ENCODE data around the gene ZBTB7C.

The ZBTB7C gene

DNA sequence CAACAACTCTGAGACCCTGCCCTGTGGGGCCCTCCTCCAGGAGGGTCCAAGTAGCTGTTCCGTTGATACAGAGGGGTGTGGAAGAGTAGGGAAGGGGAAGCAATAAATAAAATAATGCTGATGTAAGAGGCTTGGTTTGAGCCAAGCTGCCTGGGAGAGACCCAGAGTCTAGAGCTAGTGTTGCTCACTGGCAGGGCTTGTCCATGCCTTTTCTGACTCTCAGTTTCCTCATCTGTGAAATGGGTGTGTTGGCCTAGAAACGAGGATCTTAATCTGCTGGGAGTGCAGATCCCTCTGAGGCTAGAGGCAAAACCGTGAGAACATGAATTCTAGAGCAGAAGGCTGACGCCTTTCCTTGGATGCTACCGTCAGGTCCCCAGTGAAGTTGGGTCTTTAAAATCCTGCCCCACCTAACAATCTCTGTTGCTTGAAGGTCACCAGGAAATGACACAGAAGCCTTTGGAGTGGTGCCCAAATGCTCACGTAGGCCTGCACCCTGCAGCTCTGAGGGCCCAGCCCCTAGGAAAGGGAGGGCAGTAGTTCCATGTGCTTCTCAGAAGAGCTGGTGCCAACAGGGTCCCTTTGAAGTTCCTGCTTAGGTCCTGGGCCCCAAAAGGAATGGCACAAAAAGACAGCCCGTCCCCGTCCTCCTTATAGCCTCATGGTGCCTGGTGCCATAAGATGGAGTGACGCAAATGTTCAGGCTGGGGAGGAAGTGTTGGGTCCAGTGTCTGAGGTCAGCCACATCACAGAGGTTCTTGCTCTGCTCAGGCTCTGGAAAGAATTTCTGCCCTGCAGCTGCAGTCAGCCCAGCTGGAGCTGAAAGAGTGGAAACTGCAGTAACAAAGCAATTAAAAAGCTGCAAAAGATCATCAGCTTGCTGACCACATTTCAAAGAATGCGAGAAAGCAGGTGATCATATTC lies 405.5 kb downstream of the ZBTB7C start:
- FAIRE-seq = no peak

DNA sequence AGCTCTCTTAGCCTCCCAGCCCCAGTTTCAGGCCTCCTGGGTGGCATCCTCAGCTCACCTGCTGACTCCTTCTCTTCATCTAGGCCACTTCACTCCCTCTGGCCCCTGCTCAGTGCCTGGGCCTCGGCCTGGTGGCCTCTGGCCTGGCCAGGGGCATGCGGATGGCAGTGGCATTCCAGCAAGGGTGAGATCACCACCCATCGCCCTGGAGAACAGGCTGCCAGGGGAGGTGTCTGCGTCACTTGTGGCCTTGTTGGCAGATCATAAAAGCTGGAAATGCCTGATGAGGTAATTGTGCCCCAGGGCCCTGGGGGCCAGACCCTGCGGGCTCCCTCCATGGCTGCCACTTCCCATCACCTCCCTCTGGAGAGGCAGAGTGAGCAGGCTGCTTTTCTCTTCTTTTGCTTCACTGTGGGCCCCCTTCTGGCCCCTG lies 406.2 kb downstream of the ZBTB7C start:
- no peak for FAIRE-seq

DNA sequence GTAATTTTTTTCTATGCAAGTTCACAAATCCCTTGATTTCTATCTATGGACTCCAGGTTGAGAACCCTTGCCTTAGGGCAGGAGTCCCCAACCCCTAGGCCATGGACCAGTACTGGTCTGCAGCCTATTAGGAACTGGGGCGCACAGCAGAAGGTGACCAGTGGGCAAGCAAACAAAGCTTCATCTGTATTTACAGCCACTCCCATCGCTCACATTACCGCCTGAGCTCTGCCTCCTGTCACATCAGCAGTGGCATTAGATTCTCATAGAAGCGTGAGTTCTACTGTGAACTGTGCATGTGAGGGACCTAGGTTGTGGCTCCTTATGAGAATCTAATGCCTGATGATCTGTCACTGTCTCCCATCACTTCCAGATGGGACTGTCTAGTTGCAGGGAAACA lies 408.5 kb downstream of the ZBTB7C start:
- FAIRE-seq = no peak

DNA sequence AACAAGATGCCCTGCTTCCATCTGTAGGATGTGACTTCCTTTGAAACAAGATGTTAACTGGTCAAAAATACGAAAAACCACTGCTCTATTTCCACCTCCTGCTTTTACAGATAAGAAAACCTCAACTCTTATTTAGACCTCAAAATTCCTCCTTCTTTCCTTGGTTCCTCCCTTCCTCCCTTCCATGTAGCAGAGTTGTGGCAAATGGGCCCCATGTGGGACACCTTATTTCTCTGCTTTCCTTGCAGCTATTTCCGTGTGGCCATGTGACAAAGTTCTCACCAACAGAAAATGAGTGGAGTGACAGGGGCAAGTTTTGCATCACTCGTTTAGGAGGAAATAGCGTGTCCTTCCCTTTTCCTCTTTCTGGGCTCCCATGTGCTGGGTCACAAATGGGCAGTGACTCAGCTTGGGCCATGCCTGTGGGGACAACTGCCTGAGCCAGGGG lies 409.4 kb downstream of the ZBTB7C start:
- FAIRE-seq = no peak

DNA sequence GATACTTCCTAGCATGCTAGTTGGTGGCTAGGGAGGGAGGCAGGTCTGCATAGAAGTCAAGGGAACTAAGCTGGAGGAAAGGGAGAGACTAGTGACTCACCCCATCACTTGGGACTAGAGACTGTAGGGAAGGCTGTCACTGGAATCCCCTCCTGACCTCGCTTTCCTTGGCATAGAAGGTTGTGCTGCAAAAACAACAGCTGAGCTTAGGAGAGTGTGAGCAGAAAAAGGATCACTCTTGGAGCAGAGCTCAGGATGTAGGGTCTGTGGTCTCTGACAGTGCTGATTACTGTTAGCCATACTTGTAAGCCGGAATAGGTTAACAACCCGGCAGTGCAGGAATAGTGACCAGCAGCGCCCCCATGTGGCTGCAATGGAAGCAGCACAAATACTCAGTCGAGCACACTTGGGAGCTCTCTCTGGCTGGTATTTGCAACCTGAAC lies 411.8 kb downstream of the ZBTB7C start:
- FAIRE-seq = no peak

DNA sequence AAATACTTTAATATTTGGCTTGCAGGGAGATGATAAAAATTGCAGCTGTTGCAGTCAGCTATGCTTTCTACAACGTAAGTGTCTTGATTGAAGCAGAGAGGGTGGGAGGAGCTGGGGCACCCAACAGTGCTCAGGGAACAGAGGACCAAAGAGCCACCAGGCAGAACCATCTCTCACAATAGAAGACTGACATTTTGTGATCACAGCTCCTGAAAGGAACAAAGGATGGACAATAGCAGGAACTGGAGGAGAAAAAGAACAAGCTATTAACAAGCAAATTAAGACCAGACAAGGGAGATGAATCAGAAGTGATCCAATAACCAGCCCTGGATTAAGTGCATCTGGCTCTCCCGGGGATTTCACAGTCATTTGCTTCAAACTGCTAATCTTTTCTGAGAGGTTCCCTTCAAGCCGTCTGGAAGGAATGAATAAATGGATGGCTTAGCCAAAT lies 413.1 kb downstream of the ZBTB7C start:
- FAIRE-seq = no peak

DNA sequence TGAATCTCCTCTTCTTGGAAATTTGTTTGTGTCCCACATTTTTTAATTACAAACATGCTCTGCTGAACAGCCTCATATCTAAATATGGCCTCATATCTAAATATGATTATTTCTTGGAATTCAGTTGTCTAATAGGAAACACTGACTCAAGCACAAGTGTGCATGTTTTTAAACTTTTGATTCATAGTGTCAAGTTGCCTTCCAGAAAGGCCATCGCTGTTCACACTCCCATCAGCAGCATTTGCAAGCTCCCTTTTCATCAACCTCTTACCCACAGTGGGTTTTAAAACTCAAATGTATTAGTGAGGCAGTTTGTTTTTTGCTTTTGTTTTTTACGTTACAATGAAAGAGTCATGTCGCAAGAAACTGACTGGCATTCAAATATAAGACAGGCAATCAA lies 413.5 kb downstream of the ZBTB7C start:
- no peak for FAIRE-seq

DNA sequence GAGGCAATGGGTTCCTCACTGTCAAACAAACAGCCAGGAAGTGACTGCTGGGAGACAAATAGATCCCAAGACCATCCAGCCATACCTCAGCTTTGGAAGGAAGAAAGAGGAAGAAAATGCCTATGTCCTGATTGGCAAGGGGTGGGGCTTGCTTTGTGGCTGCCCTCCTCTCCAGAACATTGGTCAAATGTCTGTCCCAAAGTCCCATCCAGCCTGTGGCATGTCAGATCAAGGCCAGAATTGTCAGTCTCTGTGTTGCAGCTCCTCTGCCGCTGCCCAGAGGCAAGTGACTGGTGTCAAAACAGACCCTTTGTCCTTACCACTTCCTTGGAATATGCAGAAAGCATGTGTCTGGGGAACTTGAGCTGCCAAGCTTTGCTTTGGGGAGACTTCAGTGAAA lies 415.8 kb downstream of the ZBTB7C start:
- no peak for FAIRE-seq

DNA sequence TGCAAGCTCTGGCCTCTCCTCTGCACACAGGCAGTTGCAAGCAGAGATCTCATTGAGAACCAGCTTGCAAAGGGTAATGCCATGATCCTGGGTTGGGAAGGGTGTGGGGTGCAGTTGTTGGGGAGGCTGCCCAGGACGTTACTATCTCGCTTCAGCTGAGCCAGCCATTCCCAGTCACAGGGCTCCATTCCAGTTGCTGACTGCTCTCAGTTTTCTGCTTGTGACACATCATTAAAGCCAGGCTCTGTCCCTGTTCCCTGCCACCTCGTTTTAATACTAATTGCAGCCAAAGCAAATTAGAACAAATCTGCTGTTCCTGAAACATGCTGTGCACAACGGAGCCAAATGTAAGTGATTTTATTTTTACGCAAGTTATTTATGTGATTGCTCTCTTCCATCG lies 416.2 kb downstream of the ZBTB7C start:
- no peak for FAIRE-seq

DNA sequence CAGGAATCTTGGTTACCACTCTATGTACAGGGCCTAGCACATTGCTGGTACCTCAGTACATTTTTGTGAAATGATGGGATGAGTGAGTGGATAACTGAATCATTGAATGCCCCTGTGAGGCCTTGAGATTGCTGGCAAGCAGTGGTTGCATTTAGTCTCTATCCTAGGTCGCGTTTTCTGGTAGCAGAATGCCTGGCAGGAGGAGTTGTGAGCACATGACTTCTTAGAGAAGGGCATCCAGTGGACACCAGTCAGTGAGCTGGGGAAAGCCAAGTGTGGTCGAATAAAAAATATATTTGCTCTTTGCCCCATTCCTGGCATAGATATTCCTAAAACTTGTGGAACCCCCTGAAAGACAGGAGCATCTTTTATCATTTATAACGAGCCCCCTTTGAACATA lies 416.9 kb downstream of the ZBTB7C start:
- no peak for FAIRE-seq

DNA sequence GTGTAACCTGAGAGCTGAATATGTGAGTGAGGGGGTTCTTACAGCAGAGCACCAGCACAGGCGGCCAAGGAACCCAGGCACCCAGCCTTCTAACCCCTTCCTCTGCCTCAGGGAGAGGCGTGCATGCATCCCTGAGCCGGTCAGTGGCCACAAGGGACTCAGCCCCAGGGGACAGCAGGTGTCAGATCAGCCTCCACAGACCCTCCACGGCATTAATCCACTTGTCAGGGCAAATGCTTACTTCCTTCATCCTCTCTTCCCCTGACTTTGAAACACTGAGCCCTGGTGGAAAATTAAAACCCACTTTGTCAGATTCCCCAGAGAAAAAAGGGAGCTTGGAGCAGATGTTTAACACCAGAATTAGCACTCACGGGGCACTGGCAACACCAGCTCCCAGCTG lies 418.2 kb downstream of the ZBTB7C start:
- no peak for FAIRE-seq

DNA sequence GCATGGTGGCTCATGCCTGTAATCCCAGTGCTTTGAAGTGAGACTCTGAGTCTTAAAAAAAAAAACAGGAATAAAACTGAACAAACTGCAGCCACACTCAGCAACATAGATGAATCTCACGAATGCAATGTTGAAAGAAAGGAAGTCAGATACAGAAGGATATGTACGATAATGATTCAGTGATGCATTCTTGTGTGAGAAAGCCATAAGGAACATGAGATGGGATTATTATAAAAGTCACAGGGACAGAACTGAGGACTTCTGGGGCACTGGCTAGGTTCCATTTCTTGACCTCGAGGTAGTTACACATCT lies 421.8 kb downstream of the ZBTB7C start:
- FAIRE-seq = no peak

DNA sequence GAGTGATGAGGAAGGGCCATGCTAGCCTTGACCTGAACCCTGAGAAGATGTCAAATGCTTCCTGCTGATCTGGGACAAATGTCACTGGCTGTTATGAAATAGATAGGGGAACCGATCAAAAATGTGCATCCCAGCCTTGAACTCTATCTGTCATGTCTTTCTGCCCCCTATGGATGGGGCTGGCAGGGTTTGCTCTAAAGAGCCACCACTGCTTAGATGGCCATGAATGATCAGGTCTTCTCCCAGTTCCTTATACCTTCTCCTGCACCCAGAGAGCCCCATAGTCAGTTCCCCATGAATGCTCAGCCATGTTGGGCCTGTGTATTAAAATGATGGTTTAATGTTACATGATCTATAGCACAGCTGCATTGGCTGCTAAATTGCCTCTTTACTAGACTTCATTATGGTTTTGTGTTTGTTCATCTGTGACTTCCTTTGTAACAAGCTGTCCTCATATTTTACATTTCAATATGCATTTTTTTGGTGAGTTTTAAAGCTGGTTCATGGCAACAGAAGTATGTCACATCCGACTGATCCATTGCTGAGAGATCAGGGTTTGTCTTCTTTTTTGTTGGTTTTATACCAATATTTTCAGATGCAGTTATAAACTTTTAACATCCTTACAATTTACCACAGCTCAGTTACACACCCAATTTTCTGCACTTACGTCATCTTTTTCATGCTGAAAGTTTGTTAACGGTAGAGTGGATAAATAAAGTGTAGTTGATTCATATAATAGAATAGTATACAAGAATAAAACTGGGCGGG lies 422.4 kb downstream of the ZBTB7C start:
- no peak for FAIRE-seq

DNA sequence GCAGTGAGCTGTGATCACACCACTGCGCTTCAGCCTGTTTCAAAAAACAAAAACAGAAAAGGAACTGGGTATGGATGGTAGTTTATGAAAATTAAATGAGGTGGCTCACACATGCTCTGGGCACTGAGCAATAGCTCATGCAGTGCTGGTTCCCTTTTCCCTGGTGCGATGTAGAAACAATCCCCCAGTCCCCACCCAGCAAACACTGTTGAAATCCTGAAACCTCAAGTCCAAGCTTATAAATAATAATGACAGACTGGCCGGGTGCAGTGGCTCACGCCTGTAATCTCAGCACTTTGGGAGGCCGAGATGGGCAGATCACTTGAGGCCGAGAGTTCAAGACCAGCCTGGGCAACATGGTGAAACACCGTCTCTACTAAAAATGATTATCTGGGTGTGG lies 423.3 kb downstream of the ZBTB7C start:
- FAIRE-seq = no peak

DNA sequence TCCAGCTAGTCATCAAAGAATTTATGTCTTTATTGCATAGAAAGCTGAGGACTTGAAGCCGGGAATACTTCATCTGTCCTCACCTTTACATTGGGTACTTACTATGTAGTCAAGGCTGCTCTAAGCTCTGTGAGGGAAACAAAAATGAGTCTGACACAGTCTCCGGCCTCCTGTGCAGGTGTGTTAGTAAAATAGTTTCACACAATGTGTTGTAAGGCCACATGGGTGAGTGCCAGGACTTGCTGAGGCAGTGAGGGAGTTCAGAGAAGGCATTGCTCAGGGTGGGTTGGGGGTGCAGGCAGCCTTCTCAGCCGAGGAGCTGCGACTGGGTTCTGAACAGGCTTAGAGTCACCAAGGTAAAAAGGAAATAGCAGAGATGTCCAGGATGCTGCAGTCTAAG lies 424.2 kb downstream of the ZBTB7C start:
- no peak for FAIRE-seq

DNA sequence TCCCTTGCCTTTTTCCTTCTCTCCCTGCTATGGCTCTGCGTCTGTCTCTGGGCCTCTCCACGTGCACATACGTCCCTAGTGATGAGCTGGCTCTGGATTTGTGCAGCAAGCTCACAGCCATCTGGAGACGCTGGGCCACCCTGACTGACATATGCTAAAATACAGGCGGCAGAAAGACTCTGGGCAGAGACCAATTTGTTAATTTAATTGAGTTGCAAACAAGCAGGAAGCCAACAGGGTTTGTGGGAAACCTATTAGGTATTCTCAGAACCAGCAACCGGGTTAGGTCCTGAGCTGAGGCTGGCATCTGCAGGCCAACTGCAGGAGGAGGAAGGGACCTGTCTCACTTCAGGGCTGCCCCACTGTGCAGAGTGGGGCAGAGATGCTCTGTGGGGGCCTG lies 425.2 kb downstream of the ZBTB7C start:
- no peak for FAIRE-seq

DNA sequence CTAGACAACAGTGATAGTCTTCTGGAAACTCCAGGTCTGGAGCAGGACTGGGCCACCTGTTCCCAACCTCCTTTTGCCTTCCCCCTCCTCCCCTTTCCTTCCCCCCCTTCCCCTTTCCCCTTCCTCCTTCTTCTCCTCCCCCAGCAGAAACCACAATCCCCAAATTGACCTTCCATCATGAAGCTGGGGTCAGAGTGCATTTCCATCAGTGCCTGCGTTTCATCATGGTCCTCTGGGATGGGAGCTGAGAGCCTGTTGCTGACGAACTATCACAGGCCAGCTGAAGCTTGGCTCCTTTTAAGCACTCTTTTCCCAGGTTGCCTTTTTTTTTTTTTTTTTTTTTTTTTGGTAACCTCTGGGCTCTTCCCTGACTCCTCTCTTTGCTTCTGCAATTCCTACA lies 426.1 kb downstream of the ZBTB7C start:
- no peak for FAIRE-seq

DNA sequence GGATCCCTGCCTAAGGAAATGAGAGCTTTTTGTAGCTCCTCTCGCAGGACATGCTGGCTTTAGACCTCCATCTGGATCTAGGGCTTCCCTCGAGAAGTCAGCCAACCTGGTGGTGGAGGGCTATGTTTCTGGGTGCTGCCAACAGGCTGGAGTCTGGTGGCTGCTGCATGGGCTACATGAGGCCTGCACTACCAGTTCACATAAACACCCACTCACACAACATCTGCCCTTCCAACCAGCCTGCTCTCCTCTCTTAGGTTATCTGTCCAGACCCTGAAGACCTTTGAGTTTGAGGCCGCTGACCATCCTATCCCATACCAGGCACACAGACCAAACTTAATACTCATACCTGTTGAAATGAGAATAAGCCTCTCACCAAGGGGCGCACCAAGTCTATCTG lies 427.4 kb downstream of the ZBTB7C start:
- FAIRE-seq = no peak

DNA sequence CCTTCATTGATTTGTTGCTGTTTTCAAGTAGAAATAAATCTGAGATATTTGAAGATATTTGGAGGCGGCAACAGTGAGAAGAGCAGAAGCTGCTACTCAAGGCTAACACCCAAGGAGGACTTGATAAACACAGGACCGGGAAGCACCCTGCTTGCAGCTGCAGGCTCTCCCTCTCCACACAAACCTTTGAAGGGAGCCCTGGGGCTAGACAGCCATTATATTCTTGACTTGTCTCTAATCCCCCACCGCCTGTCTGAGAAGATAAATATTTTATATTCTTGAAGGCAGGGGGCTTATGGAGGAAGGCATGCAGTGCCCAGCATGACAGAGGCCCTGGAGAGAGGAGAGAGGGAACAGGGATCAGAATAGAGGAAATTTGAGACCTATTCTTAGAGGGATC lies 427.9 kb downstream of the ZBTB7C start:
- FAIRE-seq = no peak

DNA sequence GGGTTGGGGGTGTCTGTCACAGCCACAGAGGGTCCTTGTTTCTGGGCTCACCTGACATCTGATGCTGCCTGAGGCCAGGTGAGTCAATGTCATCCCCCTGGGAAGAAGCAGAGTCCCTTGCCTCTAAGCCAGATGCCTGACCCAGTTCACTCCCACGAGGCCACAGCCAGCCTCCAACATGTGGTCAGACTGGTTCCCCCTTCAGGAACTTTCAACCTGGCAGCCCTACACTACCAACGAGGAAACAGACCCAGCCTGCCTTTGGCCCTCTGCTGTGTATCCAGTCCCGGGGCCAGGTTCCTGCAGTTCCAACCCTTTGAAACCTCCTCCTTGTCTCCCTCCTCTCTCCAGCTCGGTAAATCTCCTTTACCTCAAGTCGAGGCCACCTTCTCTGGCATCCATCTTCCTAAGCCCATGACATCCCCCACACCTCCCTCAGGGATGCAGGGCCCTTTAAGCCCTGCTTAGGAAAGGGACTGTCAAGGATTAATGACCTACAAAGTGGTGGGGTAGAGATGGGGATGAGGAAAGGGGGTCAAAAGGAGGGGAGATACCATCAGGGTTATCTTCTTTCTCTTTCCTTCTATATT lies 429.5 kb downstream of the ZBTB7C start:
- no peak for FAIRE-seq

DNA sequence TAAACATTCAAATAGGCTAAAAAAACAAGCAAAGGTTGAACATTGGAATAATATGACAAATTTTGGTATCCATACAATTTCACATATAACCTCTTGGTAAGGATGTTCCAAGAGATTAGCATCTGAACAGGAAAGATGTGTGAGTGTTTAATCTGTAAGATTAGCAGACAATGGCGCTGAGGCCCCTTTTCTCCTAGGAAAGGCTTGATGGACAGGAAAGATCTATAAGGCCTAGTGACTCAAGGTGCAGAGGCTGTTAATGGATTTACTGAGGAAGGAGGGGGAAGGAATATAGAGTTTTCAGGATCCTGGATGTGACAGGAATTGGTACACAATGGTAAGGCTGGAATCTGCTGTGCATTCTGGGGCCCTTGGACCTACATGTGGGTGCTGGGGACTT lies 430.6 kb downstream of the ZBTB7C start:
- FAIRE-seq = no peak

DNA sequence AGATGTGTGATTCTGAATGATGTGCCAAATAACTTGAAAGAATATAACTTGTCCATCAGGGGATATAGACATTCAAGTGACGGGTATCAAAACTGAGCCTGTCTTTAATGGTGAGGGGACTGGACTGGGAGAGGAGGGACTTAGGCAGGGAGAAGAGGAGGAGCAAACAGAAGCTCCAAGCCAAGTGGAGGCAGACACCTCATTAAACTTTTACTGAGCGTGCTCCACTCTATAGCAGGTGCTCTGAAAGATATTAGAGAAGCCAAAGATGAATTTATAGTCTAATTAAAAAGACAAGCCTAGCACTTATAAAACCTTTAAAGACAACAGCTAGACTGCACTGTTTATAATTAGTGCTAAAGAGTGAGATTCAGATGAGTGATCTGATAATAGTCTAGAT lies 431.0 kb downstream of the ZBTB7C start:
- no peak for FAIRE-seq
